NCI-H2196 treated with DMSO at 0.1 percent for 48 hours (cell line): ENCODE measurements around the gene FIBP.
"Not testable (repeated sequence)": the region's sequence is repeated elsewhere in the genome, so short reads cannot be mapped to it uniquely, and the experiment has no call there.

Experiments used
- DNase-seq: peaks from one replicate; lab custom pipeline; 2025; ENCODE audit not compliant: unreplicated experiment; lab: John Stamatoyannopoulos, UW

The FIBP gene

DNA sequence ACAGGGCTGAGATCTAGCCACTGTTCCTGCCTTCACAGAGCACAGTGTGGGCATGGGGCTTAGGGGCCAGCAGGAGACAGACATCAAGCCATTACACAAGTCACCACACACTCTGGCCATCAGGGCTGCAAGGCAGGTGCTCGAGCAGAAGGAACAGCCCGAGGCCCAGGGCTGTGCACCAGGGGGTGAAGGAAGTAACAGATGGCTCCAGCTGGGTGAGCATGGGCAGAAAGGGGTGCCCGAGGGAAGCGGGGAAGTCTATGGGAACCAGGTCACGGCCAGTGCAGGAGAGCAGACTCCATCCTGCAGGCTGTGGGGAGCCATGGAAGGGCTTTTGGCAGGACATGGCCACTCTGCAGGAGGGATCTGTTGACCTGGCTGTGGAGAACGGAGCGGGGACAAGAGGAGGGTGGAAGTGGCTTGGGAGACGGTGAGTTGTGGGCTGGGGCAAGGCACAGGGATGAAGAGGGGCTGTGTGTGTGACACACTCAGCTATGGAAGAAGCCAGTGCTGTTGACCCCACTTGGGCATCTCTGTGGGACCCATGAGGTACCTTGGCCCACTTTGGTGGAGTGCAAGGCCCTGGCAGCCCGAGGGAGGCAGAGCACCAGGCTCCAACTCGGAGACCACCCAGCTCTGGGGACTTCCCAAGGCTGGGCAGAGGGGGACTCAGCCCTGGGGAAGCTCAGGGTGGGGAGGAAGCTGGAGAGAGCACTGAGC, 27.0 kb upstream of the FIBP start:
- DNase-seq, result no peak

DNA sequence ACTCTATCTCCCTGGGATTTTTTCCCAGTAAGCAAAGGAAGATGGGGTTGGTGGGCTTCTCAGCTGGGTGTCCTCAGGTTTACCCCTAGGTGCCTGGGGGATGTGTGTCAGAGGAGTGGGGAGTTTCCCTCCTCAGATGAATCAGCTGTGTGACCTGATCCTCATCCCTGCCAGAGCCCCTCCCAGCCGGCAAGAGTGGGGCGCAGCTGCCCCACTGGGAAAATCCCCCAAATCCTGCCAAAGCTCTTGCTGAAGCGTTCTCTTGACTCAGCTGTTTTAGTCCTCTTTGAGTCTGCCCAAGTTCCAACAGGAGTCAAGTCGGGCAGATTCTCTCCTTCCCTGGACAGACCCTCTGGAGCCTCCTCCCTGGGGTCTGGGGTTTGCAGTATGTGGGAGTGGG, 24.6 kb upstream of the FIBP start:
- DNase-seq, result no peak

GRCh38 chr11:65911682-65912568, 23.7 kb upstream of the FIBP start:
- DNase-seq, result peak; percentile 48

- DNase-seq, result no peak
Observed at GRCh38 chr11:65907878-65908277, 19.6 kb upstream of the FIBP start.

DNA sequence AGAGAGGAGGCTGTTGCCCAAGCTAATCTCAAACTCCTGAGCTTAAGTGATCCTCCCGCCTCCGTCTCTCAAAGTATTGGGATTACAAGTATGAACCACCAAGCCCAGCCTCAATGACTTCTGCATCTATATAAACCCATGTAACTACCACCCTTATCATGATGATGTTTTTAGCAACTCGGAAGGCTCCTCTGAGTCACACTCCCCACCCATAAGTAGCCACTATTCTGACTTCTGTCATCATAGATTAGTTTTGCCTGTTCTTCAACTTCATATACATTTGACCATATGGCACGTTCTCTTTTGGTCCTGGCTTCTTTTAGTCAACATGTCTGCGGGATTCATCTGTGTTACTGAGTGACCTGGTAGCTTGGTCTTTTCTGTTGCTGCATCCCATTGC, 18.3 kb upstream of the FIBP start:
- DNase-seq, result no peak

- DNase-seq, result no peak
Observed at GRCh38 chr11:65903715-65904114, 15.4 kb upstream of the FIBP start.

DNA sequence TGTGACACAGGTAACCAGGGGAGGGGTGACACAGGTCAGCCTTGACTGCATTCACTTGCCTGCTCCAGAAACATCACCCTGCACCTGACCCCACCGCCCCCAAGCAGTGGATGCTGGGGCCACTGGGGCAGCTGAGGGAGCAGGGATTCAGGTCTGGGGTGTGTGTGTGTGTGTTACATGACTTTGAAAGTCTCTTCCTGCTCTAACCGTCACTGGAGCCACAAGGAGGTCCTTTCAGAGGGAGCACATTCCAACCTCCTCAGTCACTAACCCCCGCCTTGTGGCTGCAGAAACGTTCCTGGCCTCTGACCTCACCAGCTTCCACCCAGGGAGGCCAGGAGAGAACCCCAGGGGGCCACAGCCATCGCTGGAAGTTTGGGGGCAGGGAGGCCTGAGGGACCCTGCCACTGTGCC, 14.8 kb upstream of the FIBP start:
- no peak for DNase-seq

GRCh38 chr11:65900899-65901180, 12.6 kb upstream of the FIBP start:
- DNase-seq, result no peak

GRCh38 chr11:65900125-65900898, 12.0 kb upstream of the FIBP start, which contains the start of gene FOSL1:
Gene FOSL1, minus strand, starts transcription at chr11:65900388. Its CDS starts 49 bp downstream, at chr11:65900339.
- peak; percentile 80 for DNase-seq

- no peak for DNase-seq
Observed at GRCh38 chr11:65899356-65900124, 11.3 kb upstream of the FIBP start.

GRCh38 chr11:65898656-65899355, 10.5 kb upstream of the FIBP start:
- no peak for DNase-seq

- no peak for DNase-seq
Observed at GRCh38 chr11:65897020-65897471, 8.8 kb upstream of the FIBP start.

DNA sequence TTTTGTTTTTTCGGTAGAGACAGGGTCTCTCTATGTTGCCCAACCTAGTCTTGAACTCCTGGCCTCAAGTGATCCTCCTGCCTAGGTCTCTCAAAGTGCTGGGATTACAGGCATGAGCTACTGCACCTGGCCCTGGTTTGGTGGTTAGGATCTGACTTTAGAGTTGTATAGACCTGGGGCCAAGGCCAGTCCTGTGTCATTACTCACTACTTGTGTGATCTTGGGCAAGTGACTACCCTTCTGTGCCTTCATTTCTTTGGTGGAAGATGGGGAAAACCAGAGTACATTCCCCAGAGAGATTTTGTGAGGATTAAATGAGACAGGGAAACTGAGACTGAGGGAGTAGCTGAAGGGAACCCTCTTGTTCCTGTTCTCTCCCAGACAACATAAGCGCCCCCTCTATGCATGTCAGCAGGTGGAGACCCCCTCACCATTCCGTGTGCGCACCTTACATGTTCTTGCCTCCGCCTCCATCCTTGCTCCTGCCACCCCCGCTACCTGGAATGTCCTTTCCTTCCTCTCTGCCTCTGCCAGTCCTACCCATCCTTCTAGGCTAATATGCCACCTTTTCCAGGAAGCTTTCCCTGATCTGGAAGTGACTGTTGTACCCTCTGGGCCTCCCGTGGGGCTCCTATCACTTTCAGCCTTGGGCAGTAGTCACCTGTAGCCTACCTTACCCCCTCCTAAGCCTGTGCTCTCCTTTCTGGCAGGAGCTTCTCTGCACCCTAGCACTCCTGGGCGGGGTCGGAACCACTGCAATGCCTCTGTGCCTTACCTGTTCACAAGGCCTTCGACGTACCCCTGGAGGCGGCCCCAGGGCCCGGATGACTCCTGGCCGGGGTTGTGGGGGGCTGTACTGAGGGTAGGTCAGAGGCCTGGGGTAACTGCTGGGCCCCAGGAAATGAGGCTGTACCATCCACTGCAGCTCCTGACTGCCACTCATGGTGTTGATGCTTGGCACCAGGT, 8.0 kb upstream of the FIBP start:
- no peak for DNase-seq

DNA sequence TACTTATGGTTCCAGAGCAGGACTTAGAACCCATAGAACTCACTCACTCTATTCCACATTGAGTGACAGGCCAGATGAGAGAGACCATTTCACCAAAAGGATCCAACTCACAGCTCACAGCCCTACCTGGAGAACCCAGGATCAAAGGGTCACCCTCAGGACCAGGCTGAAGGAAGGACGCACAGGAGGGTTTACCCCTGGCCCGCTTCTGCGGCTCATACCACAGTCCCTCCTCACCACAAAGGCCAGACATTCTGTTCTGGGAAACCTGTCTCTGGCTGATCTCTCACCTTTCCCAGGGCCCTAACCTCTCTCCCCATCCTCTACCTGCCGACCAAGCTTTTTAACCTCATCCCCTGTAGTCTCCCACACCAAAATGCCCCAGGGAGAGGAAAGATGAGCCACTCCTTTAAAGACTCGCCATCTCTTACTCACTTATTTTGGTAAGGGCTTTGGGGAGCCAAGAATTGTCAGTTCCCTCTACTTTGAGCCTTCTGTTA, 7.3 kb upstream of the FIBP start:
- no peak for DNase-seq

DNA sequence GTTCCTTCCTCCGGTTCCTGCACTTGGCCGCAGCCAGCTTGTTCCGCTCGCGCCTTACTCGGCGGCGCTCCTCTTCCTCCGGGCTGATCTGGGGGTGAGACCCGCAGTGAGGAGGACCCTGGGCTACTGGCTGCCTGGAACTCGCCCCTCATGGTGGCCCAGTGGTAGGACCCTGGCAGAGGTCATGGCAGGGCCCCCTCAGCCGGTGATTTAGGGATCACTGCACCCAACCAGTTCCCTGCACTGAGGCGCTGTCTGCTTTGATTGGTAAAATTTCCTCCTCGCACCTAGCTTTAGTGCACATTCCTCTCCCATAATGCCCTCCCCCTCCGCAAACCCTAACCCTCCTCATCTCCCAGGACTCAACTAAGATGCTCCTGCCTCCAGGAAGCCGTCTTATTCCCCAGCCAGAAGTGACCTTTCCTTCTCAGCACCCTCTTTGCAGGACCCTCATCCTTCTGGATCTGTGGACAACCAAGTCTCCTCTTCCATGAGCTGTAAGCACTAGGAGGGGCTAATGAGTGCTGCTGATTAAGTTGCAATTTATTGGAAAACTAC, 5.8 kb upstream of the FIBP start:
- DNase-seq, result no peak

DNA sequence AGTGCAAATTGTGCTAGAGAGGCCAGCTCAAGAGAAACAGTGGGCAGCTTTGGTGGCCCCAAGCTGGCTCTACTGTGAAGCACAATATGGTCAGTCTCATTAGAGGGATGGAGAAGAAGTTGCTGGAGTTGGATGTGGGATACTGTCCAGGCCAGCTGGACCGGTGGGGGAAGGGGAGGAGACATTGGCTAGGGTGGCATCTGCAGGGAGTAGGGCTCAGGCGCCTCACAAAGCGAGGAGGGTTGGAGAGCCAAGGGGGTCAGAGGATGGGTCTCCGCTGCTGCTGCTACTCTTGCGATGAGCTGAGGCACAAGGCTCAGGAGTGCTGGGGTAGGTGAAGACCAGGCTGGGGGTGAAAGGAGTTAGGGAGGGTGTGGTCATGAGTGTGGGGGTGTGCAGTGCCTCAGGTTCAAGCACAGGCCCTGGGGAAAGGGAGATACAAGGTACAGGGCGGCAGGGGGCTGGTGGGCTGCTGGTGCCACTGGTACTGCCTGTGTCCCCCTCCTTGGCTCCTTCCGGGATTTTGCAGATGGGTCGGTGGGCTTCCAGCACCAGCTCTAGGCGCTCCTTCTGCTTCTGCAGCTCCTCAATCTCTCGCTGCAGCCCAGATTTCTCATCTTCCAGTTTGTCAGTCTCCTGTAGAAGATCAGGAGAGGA, 4.5 kb upstream of the FIBP start:
- DNase-seq, result no peak

- DNase-seq, result not testable (repeated sequence)
Observed at GRCh38 chr11:65892137-65892540, 3.9 kb upstream of the FIBP start.
